K562 (cell line): Measurements from ENCODE around the gene TREM2. TPM values are rescaled to one million over a fixed set of nuclear protein-coding genes. Genes with fewer than 3 reads are reported as not detected.

Experiments used
- ARID1B ChIP-seq: fragments of 450-650 bp; IDR thresholded peaks from 2 replicates; pipeline ENCODE4 v1.6.1; 2016; ENCODE audit warnings: antibody characterized with exemption, mild to moderate bottlenecking, inconsistent platforms
- C11orf30 ChIP-seq: fragments of 450-650 bp; IDR thresholded peaks from 2 replicates; pipeline ENCODE4 v1.6.1; 2016; ENCODE audit warnings: low read depth, mild to moderate bottlenecking
- CREB5 ChIP-seq: fragments of 250-450 bp; sonication (Bioruptor Pico); IDR thresholded peaks from 2 replicates; pipeline ENCODE4 v1.5.0; 2020; ENCODE audit warnings: mild to moderate bottlenecking
- MAFG ChIP-seq: fragments of 450-650 bp; conservative IDR thresholded peaks from 2 replicates; pipeline ENCODE4 v1.6.1; 2016; ENCODE audit warnings: missing genetic modification characterization, missing compliant biosample characterization
- POLR3A ChIP-seq: IDR thresholded peaks from 2 replicates; pipeline ENCODE4 v1.6.1; 2011; ENCODE audit warnings: borderline replicate concordance, mild to moderate bottlenecking, moderate library complexity; ENCODE audit not compliant: insufficient read length, insufficient read depth; ENCODE audit errors: extremely low read depth
- SIX5 ChIP-seq, 2 experiments: IDR thresholded peaks; 2 replicates each; pipeline ENCODE4 v1.6.1; 2011; ENCODE audit warnings: low read length in 2 of 2, borderline replicate concordance in 1 of 2, low read depth in 1 of 2, mild to moderate bottlenecking in 1 of 2, moderate library complexity in 1 of 2; ENCODE audit not compliant: insufficient read depth in 1 of 2
- SNAPC5 ChIP-seq: fragments of 250-450 bp; sonication (Bioruptor Pico); IDR thresholded peaks from 2 replicates; pipeline ENCODE4 v1.8.0; 2021; ENCODE audit warnings: moderate library complexity, mild to moderate bottlenecking, inconsistent platforms
- SP2 ChIP-seq: IDR thresholded peaks from 2 replicates; pipeline ENCODE4 v1.6.1; 2011; ENCODE audit warnings: mild to moderate bottlenecking, low read depth, low read length, moderate library complexity; ENCODE audit not compliant: poor library complexity, severe bottlenecking; ENCODE audit errors: extremely low read depth
- TCF15 ChIP-seq: fragments of 250-450 bp; sonication (Bioruptor Pico); IDR thresholded peaks from 2 replicates; pipeline ENCODE4 v1.8.0; 2022; ENCODE audit warnings: moderate library complexity, mild to moderate bottlenecking, inconsistent platforms
- XRCC5 ChIP-seq: fragments of 200-400 bp; formaldehyde crosslinking; IDR thresholded peaks from 2 replicates; pipeline ENCODE4 v1.6.1; 2017; ENCODE audit warnings: low read depth, mild to moderate bottlenecking, low read length
- ZBED1 ChIP-seq: IDR thresholded peaks from 2 replicates; pipeline ENCODE4 v1.6.1; 2014
- ZNF140 ChIP-seq: fragments of 250-450 bp; sonication (Bioruptor Pico); IDR thresholded peaks from 2 replicates; pipeline ENCODE4 v1.8.0; 2021; ENCODE audit warnings: moderate library complexity, mild to moderate bottlenecking, inconsistent platforms
- ZNF318 ChIP-seq, 2 experiments: fragments of 450-650 bp; IDR thresholded peaks; 2 replicates each; pipeline ENCODE4 v1.6.1; 2016; ENCODE audit warnings: mild to moderate bottlenecking in 2 of 2, borderline replicate concordance in 1 of 2, low read depth in 1 of 2, moderate library complexity in 1 of 2
- ZNF586 ChIP-seq: fragments of 450-650 bp; formaldehyde crosslinking; conservative IDR thresholded peaks from 2 replicates; pipeline ENCODE4 v1.4.0; 2020; ENCODE audit warnings: mild to moderate bottlenecking, moderate library complexity
- ZNF740 ChIP-seq, 3 experiments: fragments of 200-800 bp in 1 of 3; sonication (Bioruptor generic) in 1 of 3; sonication (generic) in 1 of 3; formaldehyde crosslinking in 1 of 3; IDR thresholded peaks; 2 replicates each; pipeline versions ENCODE4 v1.6.1 to v1.8.0; 2016 to 2022; ENCODE audit warnings: mild to moderate bottlenecking in 2 of 3, missing compliant biosample characterization in 2 of 3, missing genetic modification characterization in 2 of 3, missing genetic modification reagents in 1 of 3
- ZNF785 ChIP-seq: fragments of 250-450 bp; sonication (Bioruptor Pico); IDR thresholded peaks from 2 replicates; pipeline ENCODE4 v1.4.0; 2020; ENCODE audit warnings: mild to moderate bottlenecking
- polyA plus RNA-seq, 8 experiments: library from polyadenylated mRNA; depleted of rRNA in 4 of 8; stranded (reverse) in 5 of 8; unstranded in 3 of 8; fragments of >200 nt; fragmentation: Nextera tagmentation in 2 of 8; fragmentation: Illumina TruSeq in 1 of 8; extraction: Ambion mirVana in 2 of 8; extraction: Trizol in 1 of 8; gene quantifications; 2 replicates each; pipeline versions ENCODE4 v1.2.1 to v1.2.3, GENCODE V29; 2011 to 2014; ENCODE audit warnings: inconsistent platforms in 1 of 8, missing spikeins in 1 of 8
- total RNA-seq, 7 experiments: library from RNA; depleted of rRNA in 6 of 7; stranded (reverse); fragments of >200 nt in 6 of 7; fragmentation: Illumina TruSeq in 2 of 7; extraction: Trizol in 2 of 7; gene quantifications; 2 replicates each; pipeline versions ENCODE4 v1.2.1 to v1.2.3, GENCODE V29; 2011 to 2021; ENCODE audit warnings: low replicate concordance in 1 of 7

Gene TREM2
- total and polyA plus RNA-seq, 9 of the 15 experiments (the other 6 are each of a cell fraction or from before 2014, with no cell fraction given): not detected

- TF ChIP-seq CREB5 (CRISPR knock-in tag) (no peak), ZNF586 (no peak), TCF15 (CRISPR knock-in tag) (no peak), POLR3A (no peak), SP2 (no peak), ZNF140 (CRISPR knock-in tag) (no peak), ZNF740 (CRISPR knock-in tag; IDR thresholded peaks at IDR 0.05) (no peak), ZNF740 (tag; IDR thresholded peaks at IDR 0.05) (no peak), SIX5 (IDR thresholded peaks at IDR 0.05; ENCODE audit: borderline replicate concordance in 1 of 2, insufficient read depth in 1 of 2, low read depth in 1 of 2, low read length in 2 of 2) (no peak), ZBED1 (no peak), ARID1B (peak; percentile 79), ZNF785 (CRISPR knock-in tag) (no peak), MAFG (tag) (peak; percentile 47), XRCC5 (no peak), ZNF318 (IDR thresholded peaks at IDR 0.05; ENCODE audit: borderline replicate concordance in 1 of 2, low read depth in 1 of 2) (no peak), C11orf30 (peak; percentile 63), SNAPC5 (no peak)
Measured at GRCh38 chr6:41200296-41200900, 37.5 kb upstream of the TREM2 start (continued).
